Measurements from ENCODE around the gene HSPA1A. TPM values are rescaled to one million over a fixed set of nuclear protein-coding genes. Genes with fewer than 3 reads are reported as not detected.

Gene HSPA1A
- total and polyA plus RNA-seq, 9 of the 15 experiments (the other 6 are each of a cell fraction or from before 2014, with no cell fraction given), result 2.2 to 273 (median 107) TPM

- TF ChIP-seq TSHZ1 (CRISPR knock-in tag; IDR thresholded peaks at IDR 0.05), result no peak
- TF ChIP-seq ZNF318 (IDR thresholded peaks at IDR 0.05; ENCODE audit: borderline replicate concordance in 1 of 2, low read depth in 1 of 2), result no peak
- TF ChIP-seq STAT5B (CRISPR knock-in tag; IDR thresholded peaks at IDR 0.05), result no peak
Measured at GRCh38 chr6:31795616-31796298, 19.6 kb upstream of the HSPA1A start, which contains the start of gene VARS1 (continued).
